ENCODE results near the gene PDE6H.

DNA sequence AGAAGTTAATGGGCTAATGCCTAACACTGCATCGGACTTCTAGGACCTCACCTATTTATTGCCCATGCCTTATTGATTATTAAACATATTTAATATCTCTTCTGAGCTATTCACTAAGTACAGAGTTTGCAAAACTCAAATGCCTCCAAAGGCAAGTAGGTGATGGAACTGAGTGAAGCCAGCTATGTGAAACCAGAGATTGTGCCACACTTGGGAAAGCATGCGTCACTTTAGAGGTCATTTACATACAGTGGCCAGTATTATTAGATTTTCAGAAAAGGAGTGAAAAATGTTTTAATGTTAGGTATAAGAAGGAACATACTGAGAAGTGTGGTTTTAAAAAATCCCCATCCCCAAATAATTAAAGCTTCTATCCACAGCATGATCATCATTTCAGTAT, 27.7 kb downstream of the PDE6H start:
- TF ChIP-seq, protein P1, sequence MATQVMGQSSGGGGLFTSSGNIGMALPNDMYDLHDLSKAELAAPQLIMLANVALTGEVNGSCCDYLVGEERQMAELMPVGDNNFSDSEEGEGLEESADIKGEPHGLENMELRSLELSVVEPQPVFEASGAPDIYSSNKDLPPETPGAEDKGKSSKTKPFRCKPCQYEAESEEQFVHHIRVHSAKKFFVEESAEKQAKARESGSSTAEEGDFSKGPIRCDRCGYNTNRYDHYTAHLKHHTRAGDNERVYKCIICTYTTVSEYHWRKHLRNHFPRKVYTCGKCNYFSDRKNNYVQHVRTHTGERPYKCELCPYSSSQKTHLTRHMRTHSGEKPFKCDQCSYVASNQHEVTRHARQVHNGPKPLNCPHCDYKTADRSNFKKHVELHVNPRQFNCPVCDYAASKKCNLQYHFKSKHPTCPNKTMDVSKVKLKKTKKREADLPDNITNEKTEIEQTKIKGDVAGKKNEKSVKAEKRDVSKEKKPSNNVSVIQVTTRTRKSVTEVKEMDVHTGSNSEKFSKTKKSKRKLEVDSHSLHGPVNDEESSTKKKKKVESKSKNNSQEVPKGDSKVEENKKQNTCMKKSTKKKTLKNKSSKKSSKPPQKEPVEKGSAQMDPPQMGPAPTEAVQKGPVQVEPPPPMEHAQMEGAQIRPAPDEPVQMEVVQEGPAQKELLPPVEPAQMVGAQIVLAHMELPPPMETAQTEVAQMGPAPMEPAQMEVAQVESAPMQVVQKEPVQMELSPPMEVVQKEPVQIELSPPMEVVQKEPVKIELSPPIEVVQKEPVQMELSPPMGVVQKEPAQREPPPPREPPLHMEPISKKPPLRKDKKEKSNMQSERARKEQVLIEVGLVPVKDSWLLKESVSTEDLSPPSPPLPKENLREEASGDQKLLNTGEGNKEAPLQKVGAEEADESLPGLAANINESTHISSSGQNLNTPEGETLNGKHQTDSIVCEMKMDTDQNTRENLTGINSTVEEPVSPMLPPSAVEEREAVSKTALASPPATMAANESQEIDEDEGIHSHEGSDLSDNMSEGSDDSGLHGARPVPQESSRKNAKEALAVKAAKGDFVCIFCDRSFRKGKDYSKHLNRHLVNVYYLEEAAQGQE (IDR thresholded peaks at IDR 0.05): no peak
- TF ChIP-seq CTCF (IDR thresholded peaks at IDR 0.05; ENCODE audit: low read depth, low read length, missing input control) (no peak), JUND (IDR thresholded peaks at IDR 0.05) (no peak), HNF4A (conservative IDR thresholded peaks at IDR 0.05) (no peak)

Measured in liver (tissue), 3 donors.